Activated naive CD8-positive, alpha-beta T cell (primary cell): ENCODE data around the gene C11orf91.
"Not testable (repeated sequence)": the region's sequence is repeated elsewhere in the genome, so short reads cannot be mapped to it uniquely, and the experiment has no call there.

Experiments used
- H3K27ac Mint-ChIP-seq: one replicate; pipeline ENCODE4 v1.8.0; 2021; ENCODE audit warnings: mixed read lengths
- H3K27me3 Mint-ChIP-seq: one replicate; pipeline ENCODE4 v1.8.0; 2021; ENCODE audit warnings: mixed read lengths
- H3K36me3 Mint-ChIP-seq: one replicate; pipeline ENCODE4 v1.8.0; 2021; ENCODE audit warnings: mixed read lengths
- H3K4me1 Mint-ChIP-seq: one replicate; pipeline ENCODE4 v1.8.0; 2021; ENCODE audit warnings: low read depth, mixed read lengths
- H3K4me3 Mint-ChIP-seq: one replicate; pipeline ENCODE4 v1.8.0; 2021; ENCODE audit warnings: mild to moderate bottlenecking, mixed read lengths
- H3K9me3 Mint-ChIP-seq: one replicate; pipeline ENCODE4 v1.8.0; 2021; ENCODE audit warnings: low read depth, mixed read lengths

Gene C11orf91

GRCh38 chr11:33700502-33701271 is at the start of gene C11orf91:
Gene C11orf91, minus strand, starts transcription at chr11:33700826. Its CDS starts 86 bp downstream, at chr11:33700740.
- Mint-ChIP-seq H3K36me3 (no peaks in the 10 kb centered on the region), H3K4me3 (peak within 1 kb of the TSS; percentile 92), H3K27ac (peak within 1 kb of the TSS; percentile 30), H3K4me1 (peaks cover 18% of the 10 kb centered on the region), H3K27me3 (no peaks in the 10 kb centered on the region), H3K9me3 (no peaks in the 10 kb centered on the region)

DNA sequence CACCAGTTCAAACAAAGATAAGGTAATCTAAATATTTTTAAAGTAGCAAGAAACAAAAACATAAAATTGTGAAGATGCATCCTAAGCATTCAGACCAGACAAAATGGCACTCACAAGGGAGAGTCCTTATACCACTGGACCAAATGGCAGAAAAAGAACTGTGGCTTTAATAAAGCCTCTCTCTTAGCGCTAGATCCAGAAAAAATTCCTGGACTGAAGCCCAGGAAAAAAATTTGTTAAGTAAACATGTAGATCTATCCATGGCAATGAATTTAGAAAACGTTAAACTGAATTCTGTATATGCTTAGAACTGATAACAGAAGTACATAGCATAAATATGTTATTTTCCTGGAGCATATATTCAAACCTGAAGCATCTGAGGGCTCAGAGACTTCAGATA is 47.4 kb upstream of the C11orf91 start:
- no peaks in the 10 kb centered on the region for H3K4me1 Mint-ChIP-seq
- no peaks in the 10 kb centered on the region for H3K9me3 Mint-ChIP-seq
- no peak overlapping the region for H3K27ac Mint-ChIP-seq
- no peak overlapping the region for H3K4me3 Mint-ChIP-seq
- H3K36me3 Mint-ChIP-seq: peaks cover under 1% of the 10 kb centered on the region
- no peaks in the 10 kb centered on the region for H3K27me3 Mint-ChIP-seq

GRCh38 chr11:33743291-33743690 is 42.7 kb upstream of the C11orf91 start:
- Mint-ChIP-seq H3K4me3 (no peak overlapping the region), H3K4me1 (no peaks in the 10 kb centered on the region), H3K9me3 (no peaks in the 10 kb centered on the region), H3K27ac (no peak overlapping the region), H3K27me3 (no peaks in the 10 kb centered on the region), H3K36me3 (no peaks in the 10 kb centered on the region)

GRCh38 chr11:33742249-33742851 is 41.7 kb upstream of the C11orf91 start:
- no peaks in the 10 kb centered on the region for H3K36me3 Mint-ChIP-seq
- H3K27me3 Mint-ChIP-seq: no peaks in the 10 kb centered on the region
- H3K4me3 Mint-ChIP-seq: no peak overlapping the region

GRCh38 chr11:33741806-33742205 is 41.2 kb upstream of the C11orf91 start:
- Mint-ChIP-seq H3K4me1 (no peaks in the 10 kb centered on the region), H3K36me3 (no peaks in the 10 kb centered on the region), H3K27me3 (no peaks in the 10 kb centered on the region), H3K27ac (no peak overlapping the region), H3K9me3 (no peaks in the 10 kb centered on the region), H3K4me3 (no peak overlapping the region)

More at GRCh38 chr11:33742249-33742851, 41.7 kb upstream of the C11orf91 start:
- Mint-ChIP-seq H3K4me1 (no peaks in the 10 kb centered on the region), H3K9me3 (no peaks in the 10 kb centered on the region), H3K27ac (no peak overlapping the region)

- Mint-ChIP-seq H3K4me1 (peaks cover 24% of the 10 kb centered on the region), H3K36me3 (peaks cover 4% of the 10 kb centered on the region), H3K9me3 (no peaks in the 10 kb centered on the region), H3K27me3 (no peaks in the 10 kb centered on the region), H3K27ac (no peak overlapping the region), H3K4me3 (no peak overlapping the region)
Measured at GRCh38 chr11:33737362-33737821, 36.8 kb upstream of the C11orf91 start.

DNA sequence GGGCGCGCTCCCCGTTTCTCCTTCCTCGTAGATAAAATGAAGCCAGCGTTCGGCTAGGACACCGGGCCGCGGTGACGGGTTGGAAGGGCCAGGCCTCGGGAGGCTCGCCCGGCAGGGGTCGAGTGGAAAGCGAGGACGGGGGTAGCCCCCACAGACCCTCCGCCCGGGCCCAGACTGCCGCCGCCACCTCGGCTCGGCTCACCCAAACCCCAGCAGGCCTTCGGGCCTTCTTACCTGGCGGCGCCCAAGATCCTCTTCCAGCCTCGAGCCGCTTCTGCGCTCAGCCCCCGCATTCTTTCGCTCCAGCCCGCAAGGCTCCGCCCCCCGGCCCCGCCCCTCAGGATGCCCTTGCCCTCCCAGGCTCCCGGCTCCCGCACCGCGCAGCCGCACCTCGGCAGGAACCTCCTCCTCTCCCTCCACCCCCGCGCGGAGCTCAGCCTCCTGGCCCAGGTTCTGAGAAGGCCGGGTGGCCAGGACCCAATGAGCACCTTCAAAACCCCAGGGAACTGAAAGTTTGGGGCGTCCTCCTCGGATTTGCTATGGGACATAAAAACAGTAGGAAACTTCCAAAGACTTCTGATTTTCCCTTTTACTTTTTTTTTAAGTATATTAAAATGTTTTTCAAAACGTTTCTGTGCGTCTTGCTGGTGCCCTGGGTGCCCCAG is 35.7 kb upstream of the C11orf91 start, which contains the start of gene CD59:
Gene CD59, minus strand, starts transcription at position 276 of the 665 bp plus-strand sequence. CDS start 13,978 bp downstream, outside the sequence.
- H3K9me3 Mint-ChIP-seq: no peaks in the 10 kb centered on the region
- no peaks in the 10 kb centered on the region for H3K27me3 Mint-ChIP-seq
- H3K4me3 Mint-ChIP-seq: peak within 1 kb of the TSS; percentile 91
- H3K27ac Mint-ChIP-seq: peak within 1 kb of the TSS; percentile 24
- H3K4me1 Mint-ChIP-seq: peaks cover 33% of the 10 kb centered on the region
- H3K36me3 Mint-ChIP-seq: peaks cover 4% of the 10 kb centered on the region

DNA sequence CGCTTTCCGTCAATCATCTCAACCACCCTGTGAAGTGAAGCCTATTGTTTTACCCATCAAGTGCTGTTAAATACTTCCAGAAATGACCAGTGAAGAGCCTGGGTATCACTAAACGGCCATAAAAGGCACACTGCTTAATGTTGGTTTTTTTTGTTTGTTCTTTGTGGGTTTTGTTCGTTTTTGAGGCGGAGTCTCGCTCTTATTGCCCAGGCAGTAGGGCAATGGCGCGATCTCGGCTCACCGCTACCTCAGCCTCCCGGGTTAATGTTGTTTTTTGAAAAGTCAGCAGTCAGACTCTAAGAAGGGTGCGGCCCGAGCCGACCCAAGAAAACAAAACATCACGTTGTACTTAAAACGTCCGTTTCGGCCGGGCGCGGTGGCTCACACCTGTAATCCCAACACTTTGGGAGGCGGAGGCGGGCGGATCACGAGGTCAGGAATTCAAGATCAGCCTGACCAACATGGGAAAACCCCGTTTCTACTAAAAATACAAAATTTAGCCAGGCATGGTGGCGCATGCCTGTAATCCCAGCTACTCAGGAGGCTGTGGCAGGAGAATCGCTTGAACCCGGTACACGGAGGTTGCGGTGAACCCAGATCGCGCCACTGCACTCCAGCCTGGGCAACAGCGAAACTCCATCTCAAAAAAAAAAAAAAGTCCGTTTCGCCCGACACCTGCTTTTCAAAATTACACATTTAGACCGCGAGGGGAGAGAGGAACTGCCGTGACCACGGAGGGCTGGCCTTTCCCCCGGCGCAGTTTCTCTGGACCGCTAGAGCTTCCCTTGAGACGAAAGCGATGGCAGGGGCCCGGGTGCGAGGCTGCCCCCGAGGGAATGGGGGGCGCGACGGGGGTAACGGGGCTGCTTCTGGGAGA is 34.9 kb upstream of the C11orf91 start:
- Mint-ChIP-seq H3K27ac (peak overlapping the region; percentile 24), H3K36me3 (peaks cover 4% of the 10 kb centered on the region), H3K27me3 (no peaks in the 10 kb centered on the region), H3K4me1 (peaks cover 38% of the 10 kb centered on the region), H3K4me3 (peak overlapping the region; percentile 91), H3K9me3 (no peaks in the 10 kb centered on the region)

DNA sequence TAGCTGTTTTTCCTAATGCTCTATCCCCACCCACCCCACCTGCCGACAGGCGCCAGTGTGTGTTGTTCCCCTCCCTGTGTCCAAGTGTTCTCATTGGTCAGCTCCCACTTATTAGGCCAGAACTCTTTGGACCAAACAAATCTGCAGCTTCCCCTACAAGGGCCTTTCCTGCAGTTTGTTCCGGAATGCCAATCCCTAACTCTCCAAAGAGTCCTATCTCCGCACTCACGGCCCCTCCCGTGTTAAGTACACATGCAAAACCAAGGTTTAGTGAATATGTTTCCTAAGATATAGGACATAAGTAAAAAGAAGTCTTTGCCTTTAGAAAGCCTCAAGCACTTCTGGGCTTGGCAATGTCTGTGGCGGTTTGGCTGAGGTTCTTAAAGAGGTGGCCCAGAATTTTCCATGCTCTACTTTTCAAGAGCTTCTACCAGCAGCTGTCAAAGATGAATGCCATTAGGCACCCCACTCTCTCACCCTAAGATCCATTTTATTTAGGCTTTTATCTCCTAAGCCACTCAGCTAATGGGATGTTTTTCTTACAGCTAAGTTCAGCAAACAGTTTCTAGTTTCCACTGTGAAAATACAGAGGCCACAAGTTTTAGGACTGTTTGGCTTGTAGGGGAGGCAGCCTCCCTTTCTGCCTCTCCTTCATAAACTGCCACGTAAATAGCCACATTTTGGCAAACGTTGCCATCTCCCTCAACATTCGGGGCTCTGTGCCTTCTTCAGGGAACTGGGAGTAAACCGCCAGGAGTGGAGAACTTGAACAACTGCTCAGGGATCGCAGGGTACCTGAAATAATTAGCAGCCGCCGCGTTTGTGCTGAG is 34.0 kb upstream of the C11orf91 start:
- Mint-ChIP-seq H3K4me3 (peak overlapping the region; percentile 91), H3K27ac (peak overlapping the region; percentile 24), H3K9me3 (no peaks in the 10 kb centered on the region), H3K36me3 (peaks cover 4% of the 10 kb centered on the region), H3K4me1 (peaks cover 38% of the 10 kb centered on the region), H3K27me3 (no peaks in the 10 kb centered on the region)

GRCh38 chr11:33733980-33734379 is 33.4 kb upstream of the C11orf91 start:
- peaks cover 40% of the 10 kb centered on the region for H3K4me1 Mint-ChIP-seq
- no peaks in the 10 kb centered on the region for H3K27me3 Mint-ChIP-seq
- H3K36me3 Mint-ChIP-seq: peaks cover 8% of the 10 kb centered on the region
- H3K4me3 Mint-ChIP-seq: peak overlapping the region; percentile 91
- H3K27ac Mint-ChIP-seq: no peak overlapping the region
- H3K9me3 Mint-ChIP-seq: no peaks in the 10 kb centered on the region

GRCh38 chr11:33731723-33732531 is 31.3 kb upstream of the C11orf91 start:
- peaks cover 44% of the 10 kb centered on the region for H3K4me1 Mint-ChIP-seq
- H3K4me3 Mint-ChIP-seq: peak overlapping the region; percentile 25
- peak overlapping the region; percentile 46 for H3K27ac Mint-ChIP-seq

GRCh38 chr11:33730716-33731115 is 30.1 kb upstream of the C11orf91 start:
- no peak overlapping the region for H3K4me3 Mint-ChIP-seq
- H3K9me3 Mint-ChIP-seq: no peaks in the 10 kb centered on the region
- no peak overlapping the region for H3K27ac Mint-ChIP-seq
- H3K36me3 Mint-ChIP-seq: peaks cover 12% of the 10 kb centered on the region
- H3K27me3 Mint-ChIP-seq: no peaks in the 10 kb centered on the region
- H3K4me1 Mint-ChIP-seq: peaks cover 42% of the 10 kb centered on the region

More at GRCh38 chr11:33731723-33732531, 31.3 kb upstream of the C11orf91 start:
- Mint-ChIP-seq H3K27me3 (no peaks in the 10 kb centered on the region), H3K9me3 (no peaks in the 10 kb centered on the region), H3K36me3 (peaks cover 12% of the 10 kb centered on the region)

DNA sequence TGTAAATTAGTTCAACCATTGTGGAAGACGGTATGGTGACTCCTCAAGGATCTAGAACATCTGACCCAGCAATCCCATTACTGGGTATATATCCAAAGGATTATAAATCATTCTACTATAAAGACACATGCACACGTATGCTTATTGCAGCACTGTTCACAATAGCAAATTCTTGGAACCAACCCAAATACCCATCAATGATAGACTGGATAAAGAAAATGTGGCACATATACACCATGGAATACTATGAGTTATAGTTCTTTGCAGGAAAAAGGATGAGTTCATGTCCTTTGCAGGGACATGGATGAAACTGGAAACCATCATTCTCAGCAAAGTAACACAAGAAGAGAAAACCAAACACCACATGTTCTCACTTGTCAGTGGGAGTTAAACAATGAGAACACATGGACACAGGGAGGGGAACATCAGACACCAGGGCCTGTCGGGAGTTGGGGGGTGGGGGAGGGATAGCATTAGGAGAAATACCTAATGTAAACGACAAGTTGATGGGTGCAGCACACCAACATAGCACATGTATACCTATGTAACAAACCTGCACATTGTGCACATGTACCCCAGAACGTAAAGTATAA is 28.5 kb upstream of the C11orf91 start:
- not testable (repeated sequence) for H3K4me3 Mint-ChIP-seq, H3K27ac Mint-ChIP-seq, H3K27me3 Mint-ChIP-seq, H3K9me3 Mint-ChIP-seq
- Mint-ChIP-seq H3K36me3 (peaks cover 12% of the 10 kb centered on the region), H3K4me1 (peaks cover 35% of the 10 kb centered on the region)
